ENCODE measurements around the gene CBFA2T3.

DNA sequence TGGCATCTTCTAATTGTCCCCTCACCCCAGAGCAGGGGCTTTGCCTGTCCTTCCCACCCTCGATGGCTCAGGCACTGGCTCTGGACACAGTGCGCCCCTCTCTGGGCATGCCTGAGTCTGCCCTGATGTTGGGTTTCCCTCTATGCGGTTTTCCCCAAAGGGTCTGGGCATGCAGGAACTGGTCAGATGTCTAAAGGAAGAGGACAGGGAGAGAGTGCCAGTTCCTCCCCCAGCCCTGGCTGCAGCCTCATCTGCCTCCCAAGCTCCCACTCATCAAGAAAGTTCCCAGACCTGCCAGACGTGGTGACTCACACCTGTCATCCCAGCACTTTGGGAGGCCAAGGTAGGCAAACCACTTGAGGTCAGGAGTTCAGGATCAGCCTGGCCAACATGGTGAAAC, 69.2 kb downstream of the CBFA2T3 start:
- TF ChIP-seq, protein P1, sequence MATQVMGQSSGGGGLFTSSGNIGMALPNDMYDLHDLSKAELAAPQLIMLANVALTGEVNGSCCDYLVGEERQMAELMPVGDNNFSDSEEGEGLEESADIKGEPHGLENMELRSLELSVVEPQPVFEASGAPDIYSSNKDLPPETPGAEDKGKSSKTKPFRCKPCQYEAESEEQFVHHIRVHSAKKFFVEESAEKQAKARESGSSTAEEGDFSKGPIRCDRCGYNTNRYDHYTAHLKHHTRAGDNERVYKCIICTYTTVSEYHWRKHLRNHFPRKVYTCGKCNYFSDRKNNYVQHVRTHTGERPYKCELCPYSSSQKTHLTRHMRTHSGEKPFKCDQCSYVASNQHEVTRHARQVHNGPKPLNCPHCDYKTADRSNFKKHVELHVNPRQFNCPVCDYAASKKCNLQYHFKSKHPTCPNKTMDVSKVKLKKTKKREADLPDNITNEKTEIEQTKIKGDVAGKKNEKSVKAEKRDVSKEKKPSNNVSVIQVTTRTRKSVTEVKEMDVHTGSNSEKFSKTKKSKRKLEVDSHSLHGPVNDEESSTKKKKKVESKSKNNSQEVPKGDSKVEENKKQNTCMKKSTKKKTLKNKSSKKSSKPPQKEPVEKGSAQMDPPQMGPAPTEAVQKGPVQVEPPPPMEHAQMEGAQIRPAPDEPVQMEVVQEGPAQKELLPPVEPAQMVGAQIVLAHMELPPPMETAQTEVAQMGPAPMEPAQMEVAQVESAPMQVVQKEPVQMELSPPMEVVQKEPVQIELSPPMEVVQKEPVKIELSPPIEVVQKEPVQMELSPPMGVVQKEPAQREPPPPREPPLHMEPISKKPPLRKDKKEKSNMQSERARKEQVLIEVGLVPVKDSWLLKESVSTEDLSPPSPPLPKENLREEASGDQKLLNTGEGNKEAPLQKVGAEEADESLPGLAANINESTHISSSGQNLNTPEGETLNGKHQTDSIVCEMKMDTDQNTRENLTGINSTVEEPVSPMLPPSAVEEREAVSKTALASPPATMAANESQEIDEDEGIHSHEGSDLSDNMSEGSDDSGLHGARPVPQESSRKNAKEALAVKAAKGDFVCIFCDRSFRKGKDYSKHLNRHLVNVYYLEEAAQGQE (IDR thresholded peaks at IDR 0.05; ENCODE audit: insufficient read depth in 1 of 2, low read depth in 2 of 2, low read length in 2 of 2) = no peak
- TF ChIP-seq POLR2AphosphoS5 (IDR thresholded peaks at IDR 0.05; ENCODE audit: low read depth, low read length) = no peak
